Measurements from ENCODE around the gene NAALADL2. TPM values are rescaled to one million over a fixed set of nuclear protein-coding genes. Genes with fewer than 3 reads are reported as not detected.

NAALADL2 gene
- total and polyA plus RNA-seq, 2 donors (not counting 3 experiments of a cell fraction or from before 2014, with no cell fraction given) = 1.1 to 4.0 TPM

DNA sequence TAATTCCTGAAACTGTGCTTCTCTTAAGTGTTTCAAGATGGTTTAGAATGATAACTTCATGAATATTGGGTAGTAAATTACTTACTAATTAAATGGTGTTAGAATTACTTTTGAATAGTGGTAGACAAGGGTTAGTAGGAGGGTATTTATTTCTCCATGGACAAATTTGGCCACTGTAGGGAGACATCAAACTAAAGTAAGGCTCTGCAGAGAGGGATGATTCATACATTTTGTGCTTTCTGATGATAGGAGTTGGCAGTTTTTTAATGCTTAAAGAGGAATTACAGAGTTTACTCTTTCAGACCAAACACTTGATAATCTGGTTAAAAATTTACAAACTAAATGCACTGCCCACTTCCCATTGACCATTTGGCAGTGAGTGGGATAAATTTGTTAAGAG is 127.6 kb downstream of the NAALADL2 start:
- Histone ChIP-seq H3K27ac (ENCODE audit: insufficient read depth, low read depth, low read length) (no peak overlapping the region), H3K9ac (replicated peaks; ENCODE audit: extremely low read depth, insufficient read depth, low read length) (no peak overlapping the region), H3K9me3 (replicated peaks; ENCODE audit: control insufficient read depth, insufficient read depth, low read length) (no peaks in the 10 kb centered on the region), H3K79me2 (ENCODE audit: control insufficient read depth, insufficient read depth, low read length) (no peaks in the 10 kb centered on the region), H3K9me1 (replicated peaks; ENCODE audit: control insufficient read depth, extremely low read depth, insufficient read depth, low read length) (no peaks in the 10 kb centered on the region), H3K4me2 (ENCODE audit: insufficient read depth, low read length) (no peak overlapping the region), H3K4me3 (replicated peaks in 1 of 3; ENCODE audit: insufficient read depth in 1 of 3, low read depth in 1 of 3, low read length in 3 of 3) (no peak overlapping the region), H3K4me1 (ENCODE audit: control insufficient read depth, extremely low read depth, insufficient read depth, low read length) (no peaks in the 10 kb centered on the region), H3K36me3 (ENCODE audit: control insufficient read depth in 2 of 2, extremely low read depth in 1 of 2, insufficient read depth in 2 of 2, low read length in 2 of 2) (no peaks in the 10 kb centered on the region), H3K27me3 (ENCODE audit: control insufficient read depth in 2 of 2, insufficient read depth in 2 of 2, low read length in 2 of 2) (no peaks in the 10 kb centered on the region), H4K20me1 (replicated peaks; ENCODE audit: control insufficient read depth, extremely low read depth, insufficient read depth, low read length) (no peaks in the 10 kb centered on the region), H2AFZ (ENCODE audit: low read depth, low read length) (no peak overlapping the region)
- intact Hi-C loops (cut with micrococcal nuclease) (no loop called here), dilution Hi-C loops (cut with MboI; ENCODE audit: extremely low pct_ligation_motif_present, low sequenced_read_pairs) (no loop called here)
- POLR2A ChIA-PET = no interaction called here
- TF ChIP-seq JUN (IDR thresholded peaks at IDR 0.05; ENCODE audit: borderline replicate concordance, insufficient read depth, insufficient read length, low read depth) (no peak), POLR2A (IDR thresholded peaks at IDR 0.05; ENCODE audit: low read depth, low read length) (no peak), POLR2AphosphoS5 (IDR thresholded peaks at IDR 0.05; ENCODE audit: insufficient read depth, low read depth, low read length) (no peak)
- FAIRE-seq = no peak
- no TSS peak for BruUV-seq (replicated peaks)
- CTCF ChIA-PET = interaction anchor here (1.2 kb wide), 1 partner anchor 20 kb away, joined by 3 read pairs; no protein-coding TSS in a partner anchor
- DNase-seq (ENCODE audit: low read depth, low spot score) = no peak

- Histone ChIP-seq H3K9me3 (replicated peaks; ENCODE audit: control insufficient read depth, insufficient read depth, low read length) (no peaks in the 10 kb centered on the region), H3K9ac (replicated peaks; ENCODE audit: extremely low read depth, insufficient read depth, low read length) (no peak overlapping the region), H3K4me3 (replicated peaks in 1 of 3; ENCODE audit: insufficient read depth in 1 of 3, low read depth in 1 of 3, low read length in 3 of 3) (no peak overlapping the region), H3K4me2 (ENCODE audit: insufficient read depth, low read length) (no peak overlapping the region), H3K27me3 (ENCODE audit: control insufficient read depth in 2 of 2, insufficient read depth in 2 of 2, low read length in 2 of 2) (no peaks in the 10 kb centered on the region), H3K79me2 (ENCODE audit: control insufficient read depth, insufficient read depth, low read length) (no peaks in the 10 kb centered on the region), H3K27ac (ENCODE audit: insufficient read depth, low read depth, low read length) (no peak overlapping the region), H3K36me3 (ENCODE audit: control insufficient read depth in 2 of 2, extremely low read depth in 1 of 2, insufficient read depth in 2 of 2, low read length in 2 of 2) (no peaks in the 10 kb centered on the region), H4K20me1 (replicated peaks; ENCODE audit: control insufficient read depth, extremely low read depth, insufficient read depth, low read length) (no peaks in the 10 kb centered on the region), H3K9me1 (replicated peaks; ENCODE audit: control insufficient read depth, extremely low read depth, insufficient read depth, low read length) (no peaks in the 10 kb centered on the region), H2AFZ (ENCODE audit: low read depth, low read length) (no peak overlapping the region), H3K4me1 (ENCODE audit: control insufficient read depth, extremely low read depth, insufficient read depth, low read length) (no peaks in the 10 kb centered on the region)
- CTCF ChIA-PET = interaction anchor here (1.0 to 1.1 kb wide), 2 partner anchors 10 to 44 kb away, joined by 3 read pairs; no protein-coding TSS in a partner anchor
- intact Hi-C loops (cut with micrococcal nuclease) = no loop called here
- FAIRE-seq (no peak), DNase-seq (ENCODE audit: low read depth, low spot score) (no peak)
- TF ChIP-seq POLR2AphosphoS5 (IDR thresholded peaks at IDR 0.05; ENCODE audit: insufficient read depth, low read depth, low read length) (no peak), JUN (IDR thresholded peaks at IDR 0.05; ENCODE audit: borderline replicate concordance, insufficient read depth, insufficient read length, low read depth) (no peak), MYC (IDR thresholded peaks at IDR 0.05; ENCODE audit: low read depth, low read length) (no peak), POLR2A (IDR thresholded peaks at IDR 0.05; ENCODE audit: low read depth, low read length) (no peak), FOS (IDR thresholded peaks at IDR 0.05; ENCODE audit: borderline replicate concordance, insufficient read depth, low read length) (no peak), EZH2 (IDR thresholded peaks at IDR 0.05; ENCODE audit: borderline replicate concordance, low read depth, low read length, severe bottlenecking) (no peak), GATA2 (IDR thresholded peaks at IDR 0.05; ENCODE audit: insufficient read depth, insufficient read length, low read depth, low read length) (no peak)
- TF ChIP-seq, protein P1, sequence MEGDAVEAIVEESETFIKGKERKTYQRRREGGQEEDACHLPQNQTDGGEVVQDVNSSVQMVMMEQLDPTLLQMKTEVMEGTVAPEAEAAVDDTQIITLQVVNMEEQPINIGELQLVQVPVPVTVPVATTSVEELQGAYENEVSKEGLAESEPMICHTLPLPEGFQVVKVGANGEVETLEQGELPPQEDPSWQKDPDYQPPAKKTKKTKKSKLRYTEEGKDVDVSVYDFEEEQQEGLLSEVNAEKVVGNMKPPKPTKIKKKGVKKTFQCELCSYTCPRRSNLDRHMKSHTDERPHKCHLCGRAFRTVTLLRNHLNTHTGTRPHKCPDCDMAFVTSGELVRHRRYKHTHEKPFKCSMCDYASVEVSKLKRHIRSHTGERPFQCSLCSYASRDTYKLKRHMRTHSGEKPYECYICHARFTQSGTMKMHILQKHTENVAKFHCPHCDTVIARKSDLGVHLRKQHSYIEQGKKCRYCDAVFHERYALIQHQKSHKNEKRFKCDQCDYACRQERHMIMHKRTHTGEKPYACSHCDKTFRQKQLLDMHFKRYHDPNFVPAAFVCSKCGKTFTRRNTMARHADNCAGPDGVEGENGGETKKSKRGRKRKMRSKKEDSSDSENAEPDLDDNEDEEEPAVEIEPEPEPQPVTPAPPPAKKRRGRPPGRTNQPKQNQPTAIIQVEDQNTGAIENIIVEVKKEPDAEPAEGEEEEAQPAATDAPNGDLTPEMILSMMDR (IDR thresholded peaks at IDR 0.05; ENCODE audit: extremely low read depth in 1 of 2, insufficient read depth in 1 of 2, low read depth in 1 of 2, low read length in 2 of 2) = no peak
- TF ChIP-seq, protein P2, sequence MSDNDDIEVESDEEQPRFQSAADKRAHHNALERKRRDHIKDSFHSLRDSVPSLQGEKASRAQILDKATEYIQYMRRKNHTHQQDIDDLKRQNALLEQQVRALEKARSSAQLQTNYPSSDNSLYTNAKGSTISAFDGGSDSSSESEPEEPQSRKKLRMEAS (IDR thresholded peaks at IDR 0.05; ENCODE audit: insufficient read depth, insufficient read length) = no peak
- POLR2A ChIA-PET = no interaction called here
- no TSS peak for BruUV-seq (replicated peaks)
- dilution Hi-C loops (cut with MboI; ENCODE audit: extremely low pct_ligation_motif_present, low sequenced_read_pairs) = no loop called here
Observed at GRCh38 chr3:175001091-175001490, 142.0 kb downstream of the NAALADL2 start.

All from endothelial cell of umbilical vein (primary cell).